Measurements from ENCODE around the gene INPP5K. TPM values are rescaled to one million over a fixed set of nuclear protein-coding genes. Genes with fewer than 3 reads are reported as not detected.
A peak's percentile ranks its signal among the peaks of the same experiment; 100 is the strongest.

INPP5K gene
- total RNA-seq, 1 donor from 2014 or later, result 31.6 TPM

GRCh38 chr17:1557355-1558095, 41.1 kb upstream of the INPP5K start:
- FAIRE-seq, result peak; percentile 7
- TF ChIP-seq CTCF (IDR thresholded peaks at IDR 0.05; ENCODE audit: insufficient read depth, low read length, severe bottlenecking), result no peak
- DNase-seq (ENCODE audit: low read depth), result no peak
- Histone ChIP-seq H3K27me3 (ENCODE audit: control insufficient read depth, insufficient read depth, low read length) (no peaks in the 10 kb centered on the region), H3K36me3 (ENCODE audit: control insufficient read depth, insufficient read depth, low read length) (peaks cover 8% of the 10 kb centered on the region), H3K4me3 (ENCODE audit: low read depth, low read length) (no peak overlapping the region)

GRCh38 chr17:1555651-1556471, 39.4 kb upstream of the INPP5K start:
- H3K36me3 ChIP-seq (ENCODE audit: control insufficient read depth, insufficient read depth, low read length), result peaks cover 10% of the 10 kb centered on the region
- no peaks in the 10 kb centered on the region for H3K27me3 ChIP-seq (ENCODE audit: control insufficient read depth, insufficient read depth, low read length)
- DNase-seq (ENCODE audit: low read depth) (no peak), FAIRE-seq (no peak)
- H3K4me3 ChIP-seq (ENCODE audit: low read depth, low read length), result no peak overlapping the region
- TF ChIP-seq CTCF (IDR thresholded peaks at IDR 0.05; ENCODE audit: insufficient read depth, low read length, severe bottlenecking), result no peak

- no peak for TF ChIP-seq CTCF (IDR thresholded peaks at IDR 0.05; ENCODE audit: insufficient read depth, low read length, severe bottlenecking)
- Histone ChIP-seq H3K27me3 (ENCODE audit: control insufficient read depth, insufficient read depth, low read length) (no peaks in the 10 kb centered on the region), H3K4me3 (ENCODE audit: low read depth, low read length) (no peak overlapping the region), H3K36me3 (ENCODE audit: control insufficient read depth, insufficient read depth, low read length) (peaks cover 14% of the 10 kb centered on the region)
- DNase-seq (ENCODE audit: low read depth), result no peak
- FAIRE-seq, result peak; percentile 18
Measured at GRCh38 chr17:1554751-1555540, 38.5 kb upstream of the INPP5K start.

GRCh38 chr17:1553354-1554266, 37.2 kb upstream of the INPP5K start:
- H3K36me3 ChIP-seq (ENCODE audit: control insufficient read depth, insufficient read depth, low read length), result peaks cover 15% of the 10 kb centered on the region
- FAIRE-seq, result no peak
- no peak for TF ChIP-seq CTCF (IDR thresholded peaks at IDR 0.05; ENCODE audit: insufficient read depth, low read length, severe bottlenecking)

GRCh38 chr17:1552932-1553331, 36.5 kb upstream of the INPP5K start:
- FAIRE-seq (no peak), DNase-seq (ENCODE audit: low read depth) (no peak)
- Histone ChIP-seq H3K4me3 (ENCODE audit: low read depth, low read length) (no peak overlapping the region), H3K27me3 (ENCODE audit: control insufficient read depth, insufficient read depth, low read length) (no peaks in the 10 kb centered on the region), H3K36me3 (ENCODE audit: control insufficient read depth, insufficient read depth, low read length) (peaks cover 17% of the 10 kb centered on the region)
- no peak for TF ChIP-seq CTCF (IDR thresholded peaks at IDR 0.05; ENCODE audit: insufficient read depth, low read length, severe bottlenecking)

More at GRCh38 chr17:1553354-1554266, 37.2 kb upstream of the INPP5K start:
- no peak for DNase-seq (ENCODE audit: low read depth)
- H3K4me3 ChIP-seq (ENCODE audit: low read depth, low read length), result no peak overlapping the region
- no peaks in the 10 kb centered on the region for H3K27me3 ChIP-seq (ENCODE audit: control insufficient read depth, insufficient read depth, low read length)

All from bronchial epithelial cell (primary cell).